ENCODE measurements around the gene LRRN2.

Gene LRRN2

GRCh38 chr1:204706838-204707509 lies 21.4 kb upstream of the LRRN2 start:
- no peak overlapping the region for H3K4me3 ChIP-seq (ENCODE audit: insufficient read length, low read depth)
- H3K36me3 ChIP-seq (ENCODE audit: insufficient read depth, insufficient read length, low read length), result peaks cover 3% of the 10 kb centered on the region
- peak; percentile 89 for DNase-seq (ENCODE audit: low read depth, low spot score)
- TF ChIP-seq SUZ12 (IDR thresholded peaks at IDR 0.05; ENCODE audit: extremely low read depth, insufficient read depth, insufficient read length), result no peak
- no peak for TF ChIP-seq ZNF274 (IDR thresholded peaks at IDR 0.05; ENCODE audit: low read depth, low read length)
- TF ChIP-seq YY1 (IDR thresholded peaks at IDR 0.05; ENCODE audit: insufficient read depth, insufficient read length), result no peak
- H3K9ac ChIP-seq (ENCODE audit: insufficient read length, low read depth), result peak overlapping the region; percentile 11
- peaks cover 15% of the 10 kb centered on the region for H3K27me3 ChIP-seq (ENCODE audit: insufficient read depth, insufficient read length)
- H3K4me1 ChIP-seq (ENCODE audit: insufficient read depth, insufficient read length), result peaks cover 39% of the 10 kb centered on the region
- no peaks in the 10 kb centered on the region; the same call in 1 of the 2 replicates for H3K9me3 ChIP-seq (ENCODE audit: insufficient read depth, low read length)

GRCh38 chr1:204705888-204706837 lies 20.6 kb upstream of the LRRN2 start:
- Histone ChIP-seq H3K4me3 (ENCODE audit: insufficient read length, low read depth) (no peak overlapping the region), H3K36me3 (ENCODE audit: insufficient read depth, insufficient read length, low read length) (peaks cover 3% of the 10 kb centered on the region), H3K9me3 (ENCODE audit: insufficient read depth, low read length) (no peaks in the 10 kb centered on the region; the same call in 1 of the 2 replicates), H3K9ac (ENCODE audit: insufficient read length, low read depth) (no peak overlapping the region), H3K4me1 (ENCODE audit: insufficient read depth, insufficient read length) (peaks cover 33% of the 10 kb centered on the region), H3K27me3 (ENCODE audit: insufficient read depth, insufficient read length) (peaks cover 13% of the 10 kb centered on the region)
- TF ChIP-seq ZNF274 (IDR thresholded peaks at IDR 0.05; ENCODE audit: low read depth, low read length) (no peak), YY1 (IDR thresholded peaks at IDR 0.05; ENCODE audit: insufficient read depth, insufficient read length) (no peak), SUZ12 (IDR thresholded peaks at IDR 0.05; ENCODE audit: extremely low read depth, insufficient read depth, insufficient read length) (no peak)
- DNase-seq (ENCODE audit: low read depth, low spot score), result no peak

GRCh38 chr1:204705493-204705811 lies 19.9 kb upstream of the LRRN2 start:
- Histone ChIP-seq H3K4me1 (ENCODE audit: insufficient read depth, insufficient read length) (peaks cover 30% of the 10 kb centered on the region), H3K36me3 (ENCODE audit: insufficient read depth, insufficient read length, low read length) (peaks cover 3% of the 10 kb centered on the region), H3K9ac (ENCODE audit: insufficient read length, low read depth) (no peak overlapping the region), H3K4me3 (ENCODE audit: insufficient read length, low read depth) (no peak overlapping the region), H3K9me3 (ENCODE audit: insufficient read depth, low read length) (no peaks in the 10 kb centered on the region; the same call in 1 of the 2 replicates), H3K27me3 (ENCODE audit: insufficient read depth, insufficient read length) (peaks cover 13% of the 10 kb centered on the region)
- no peak for TF ChIP-seq SUZ12 (IDR thresholded peaks at IDR 0.05; ENCODE audit: extremely low read depth, insufficient read depth, insufficient read length)
- no peak for TF ChIP-seq YY1 (IDR thresholded peaks at IDR 0.05; ENCODE audit: insufficient read depth, insufficient read length)
- TF ChIP-seq ZNF274 (IDR thresholded peaks at IDR 0.05; ENCODE audit: low read depth, low read length), result no peak
- no peak for DNase-seq (ENCODE audit: low read depth, low spot score)

- H3K4me3 ChIP-seq (ENCODE audit: insufficient read length, low read depth), result no peak overlapping the region
- H3K9ac ChIP-seq (ENCODE audit: insufficient read length, low read depth), result no peak overlapping the region
- H3K36me3 ChIP-seq (ENCODE audit: insufficient read depth, insufficient read length, low read length), result peaks cover 3% of the 10 kb centered on the region
- peaks cover 13% of the 10 kb centered on the region for H3K27me3 ChIP-seq (ENCODE audit: insufficient read depth, insufficient read length)
- peaks cover 30% of the 10 kb centered on the region for H3K4me1 ChIP-seq (ENCODE audit: insufficient read depth, insufficient read length)
- no peak for DNase-seq (ENCODE audit: low read depth, low spot score)
- no peaks in the 10 kb centered on the region; the same call in 1 of the 2 replicates for H3K9me3 ChIP-seq (ENCODE audit: insufficient read depth, low read length)
- TF ChIP-seq YY1 (IDR thresholded peaks at IDR 0.05; ENCODE audit: insufficient read depth, insufficient read length), result no peak
- TF ChIP-seq SUZ12 (IDR thresholded peaks at IDR 0.05; ENCODE audit: extremely low read depth, insufficient read depth, insufficient read length), result no peak
- no peak for TF ChIP-seq ZNF274 (IDR thresholded peaks at IDR 0.05; ENCODE audit: low read depth, low read length)
Measured at GRCh38 chr1:204704794-204705492, 19.4 kb upstream of the LRRN2 start.

GRCh38 chr1:204703826-204704612 lies 18.5 kb upstream of the LRRN2 start:
- H3K9ac ChIP-seq (ENCODE audit: insufficient read length, low read depth), result no peak overlapping the region
- DNase-seq (ENCODE audit: low read depth, low spot score), result no peak
- H3K27me3 ChIP-seq (ENCODE audit: insufficient read depth, insufficient read length), result peaks cover 6% of the 10 kb centered on the region
- H3K36me3 ChIP-seq (ENCODE audit: insufficient read depth, insufficient read length, low read length), result peaks cover 1% of the 10 kb centered on the region
- no peaks in the 10 kb centered on the region; the same call in 1 of the 2 replicates for H3K9me3 ChIP-seq (ENCODE audit: insufficient read depth, low read length)
- no peak overlapping the region for H3K4me3 ChIP-seq (ENCODE audit: insufficient read length, low read depth)
- TF ChIP-seq SUZ12 (IDR thresholded peaks at IDR 0.05; ENCODE audit: extremely low read depth, insufficient read depth, insufficient read length) (no peak), YY1 (IDR thresholded peaks at IDR 0.05; ENCODE audit: insufficient read depth, insufficient read length) (no peak), ZNF274 (IDR thresholded peaks at IDR 0.05; ENCODE audit: low read depth, low read length) (no peak)
- H3K4me1 ChIP-seq (ENCODE audit: insufficient read depth, insufficient read length), result peaks cover 22% of the 10 kb centered on the region

- no peaks in the 10 kb centered on the region for H3K27me3 ChIP-seq (ENCODE audit: insufficient read depth, insufficient read length)
- no peaks in the 10 kb centered on the region for H3K9me3 ChIP-seq (ENCODE audit: insufficient read depth, low read length)
- no peak overlapping the region for H3K4me3 ChIP-seq (ENCODE audit: insufficient read length, low read depth)
- TF ChIP-seq ZNF274 (IDR thresholded peaks at IDR 0.05; ENCODE audit: low read depth, low read length) (no peak), SUZ12 (IDR thresholded peaks at IDR 0.05; ENCODE audit: extremely low read depth, insufficient read depth, insufficient read length) (no peak), YY1 (IDR thresholded peaks at IDR 0.05; ENCODE audit: insufficient read depth, insufficient read length) (no peak)
- peaks cover 15% of the 10 kb centered on the region for H3K4me1 ChIP-seq (ENCODE audit: insufficient read depth, insufficient read length)
- no peaks in the 10 kb centered on the region for H3K36me3 ChIP-seq (ENCODE audit: insufficient read depth, insufficient read length, low read length)
- no peak overlapping the region for H3K9ac ChIP-seq (ENCODE audit: insufficient read length, low read depth)
- DNase-seq (ENCODE audit: low read depth, low spot score), result no peak
Measured at GRCh38 chr1:204703268-204703664, 17.7 kb upstream of the LRRN2 start.

Measured in NT2/D1 (cell line).